ENCODE data around the gene CFAP54. TPM values are rescaled to one million over a fixed set of nuclear protein-coding genes. Genes with fewer than 3 reads are reported as not detected.

CFAP54 gene
- total and polyA plus RNA-seq, 2 donors (not counting 3 experiments of a cell fraction or from before 2014, with no cell fraction given): 3.6 to 26.9 TPM

GRCh38 chr12:96912943-96913342 lies 423.6 kb downstream of the CFAP54 start:
- H3K36me3 ChIP-seq (ENCODE audit: control insufficient read depth in 2 of 2, extremely low read depth in 1 of 2, insufficient read depth in 2 of 2, low read length in 2 of 2): no peaks in the 10 kb centered on the region
- no peaks in the 10 kb centered on the region for H4K20me1 ChIP-seq (replicated peaks; ENCODE audit: control insufficient read depth, extremely low read depth, insufficient read depth, low read length)
- no peaks in the 10 kb centered on the region for H3K27me3 ChIP-seq (ENCODE audit: control insufficient read depth in 2 of 2, insufficient read depth in 2 of 2, low read length in 2 of 2)
- FAIRE-seq (no peak), DNase-seq (ENCODE audit: low read depth, low spot score) (no peak)
- no peaks in the 10 kb centered on the region for H3K9me3 ChIP-seq (replicated peaks; ENCODE audit: control insufficient read depth, insufficient read depth, low read length)
- no peak overlapping the region for H3K4me2 ChIP-seq (ENCODE audit: insufficient read depth, low read length)
- intact Hi-C loops (cut with micrococcal nuclease): no loop called here
- ChIA-PET POLR2A (no interaction called here), CTCF (interaction anchor here (1.1 to 1.2 kb wide), 2 partner anchors 12 to 23 kb away, joined by 4 to 5 read pairs; no protein-coding TSS in a partner anchor)
- no peaks in the 10 kb centered on the region for H3K9me1 ChIP-seq (replicated peaks; ENCODE audit: control insufficient read depth, extremely low read depth, insufficient read depth, low read length)
- peaks cover 43% of the 10 kb centered on the region for H3K79me2 ChIP-seq (ENCODE audit: control insufficient read depth, insufficient read depth, low read length)
- no peak overlapping the region for H3K9ac ChIP-seq (replicated peaks; ENCODE audit: extremely low read depth, insufficient read depth, low read length)
- TF ChIP-seq EZH2 (IDR thresholded peaks at IDR 0.05; ENCODE audit: borderline replicate concordance, low read depth, low read length, severe bottlenecking): no peak
- TF ChIP-seq GATA2 (IDR thresholded peaks at IDR 0.05; ENCODE audit: insufficient read depth, insufficient read length, low read depth, low read length): no peak
- no peak for TF ChIP-seq JUN (IDR thresholded peaks at IDR 0.05; ENCODE audit: borderline replicate concordance, insufficient read depth, insufficient read length, low read depth)
- TF ChIP-seq POLR2A (IDR thresholded peaks at IDR 0.05; ENCODE audit: low read depth, low read length): no peak
- TF ChIP-seq MYC (IDR thresholded peaks at IDR 0.05; ENCODE audit: low read depth, low read length): no peak
- no peak for TF ChIP-seq MAX (IDR thresholded peaks at IDR 0.05; ENCODE audit: insufficient read depth, insufficient read length)
- TF ChIP-seq CTCF (IDR thresholded peaks at IDR 0.05; ENCODE audit: extremely low read depth in 1 of 2, insufficient read depth in 1 of 2, low read depth in 1 of 2, low read length in 2 of 2): no peak
- TF ChIP-seq FOS (IDR thresholded peaks at IDR 0.05; ENCODE audit: borderline replicate concordance, insufficient read depth, low read length): no peak
- TF ChIP-seq POLR2AphosphoS5 (IDR thresholded peaks at IDR 0.05; ENCODE audit: insufficient read depth, low read depth, low read length): no peak
- dilution Hi-C loops (cut with MboI; ENCODE audit: extremely low pct_ligation_motif_present, low sequenced_read_pairs): no loop called here
- no peak overlapping the region for H3K27ac ChIP-seq (ENCODE audit: insufficient read depth, low read depth, low read length)
- BruUV-seq (replicated peaks): no TSS peak
- H3K4me3 ChIP-seq (replicated peaks in 1 of 3; ENCODE audit: insufficient read depth in 1 of 3, low read depth in 1 of 3, low read length in 3 of 3): no peak overlapping the region
- H3K4me1 ChIP-seq (ENCODE audit: control insufficient read depth, extremely low read depth, insufficient read depth, low read length): peaks cover 16% of the 10 kb centered on the region
- H2AFZ ChIP-seq (ENCODE audit: low read depth, low read length): no peak overlapping the region

Measured in endothelial cell of umbilical vein (primary cell).